Endometrium (tissue), 2 donors: ENCODE measurements around the gene ADGRA3.
A peak's percentile ranks its signal among the peaks of the same experiment; 100 is the strongest.

Experiments used
- FAIRE-seq: peaks from 2 replicates; lab custom pipeline; 2012; peaks lifted over from hg19 to GRCh38; lab: Jason Lieb, UNC
- donor health status: control.
- donor health status: control.

Gene ADGRA3, protein sequence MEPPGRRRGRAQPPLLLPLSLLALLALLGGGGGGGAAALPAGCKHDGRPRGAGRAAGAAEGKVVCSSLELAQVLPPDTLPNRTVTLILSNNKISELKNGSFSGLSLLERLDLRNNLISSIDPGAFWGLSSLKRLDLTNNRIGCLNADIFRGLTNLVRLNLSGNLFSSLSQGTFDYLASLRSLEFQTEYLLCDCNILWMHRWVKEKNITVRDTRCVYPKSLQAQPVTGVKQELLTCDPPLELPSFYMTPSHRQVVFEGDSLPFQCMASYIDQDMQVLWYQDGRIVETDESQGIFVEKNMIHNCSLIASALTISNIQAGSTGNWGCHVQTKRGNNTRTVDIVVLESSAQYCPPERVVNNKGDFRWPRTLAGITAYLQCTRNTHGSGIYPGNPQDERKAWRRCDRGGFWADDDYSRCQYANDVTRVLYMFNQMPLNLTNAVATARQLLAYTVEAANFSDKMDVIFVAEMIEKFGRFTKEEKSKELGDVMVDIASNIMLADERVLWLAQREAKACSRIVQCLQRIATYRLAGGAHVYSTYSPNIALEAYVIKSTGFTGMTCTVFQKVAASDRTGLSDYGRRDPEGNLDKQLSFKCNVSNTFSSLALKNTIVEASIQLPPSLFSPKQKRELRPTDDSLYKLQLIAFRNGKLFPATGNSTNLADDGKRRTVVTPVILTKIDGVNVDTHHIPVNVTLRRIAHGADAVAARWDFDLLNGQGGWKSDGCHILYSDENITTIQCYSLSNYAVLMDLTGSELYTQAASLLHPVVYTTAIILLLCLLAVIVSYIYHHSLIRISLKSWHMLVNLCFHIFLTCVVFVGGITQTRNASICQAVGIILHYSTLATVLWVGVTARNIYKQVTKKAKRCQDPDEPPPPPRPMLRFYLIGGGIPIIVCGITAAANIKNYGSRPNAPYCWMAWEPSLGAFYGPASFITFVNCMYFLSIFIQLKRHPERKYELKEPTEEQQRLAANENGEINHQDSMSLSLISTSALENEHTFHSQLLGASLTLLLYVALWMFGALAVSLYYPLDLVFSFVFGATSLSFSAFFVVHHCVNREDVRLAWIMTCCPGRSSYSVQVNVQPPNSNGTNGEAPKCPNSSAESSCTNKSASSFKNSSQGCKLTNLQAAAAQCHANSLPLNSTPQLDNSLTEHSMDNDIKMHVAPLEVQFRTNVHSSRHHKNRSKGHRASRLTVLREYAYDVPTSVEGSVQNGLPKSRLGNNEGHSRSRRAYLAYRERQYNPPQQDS (N-terminal part only)

DNA sequence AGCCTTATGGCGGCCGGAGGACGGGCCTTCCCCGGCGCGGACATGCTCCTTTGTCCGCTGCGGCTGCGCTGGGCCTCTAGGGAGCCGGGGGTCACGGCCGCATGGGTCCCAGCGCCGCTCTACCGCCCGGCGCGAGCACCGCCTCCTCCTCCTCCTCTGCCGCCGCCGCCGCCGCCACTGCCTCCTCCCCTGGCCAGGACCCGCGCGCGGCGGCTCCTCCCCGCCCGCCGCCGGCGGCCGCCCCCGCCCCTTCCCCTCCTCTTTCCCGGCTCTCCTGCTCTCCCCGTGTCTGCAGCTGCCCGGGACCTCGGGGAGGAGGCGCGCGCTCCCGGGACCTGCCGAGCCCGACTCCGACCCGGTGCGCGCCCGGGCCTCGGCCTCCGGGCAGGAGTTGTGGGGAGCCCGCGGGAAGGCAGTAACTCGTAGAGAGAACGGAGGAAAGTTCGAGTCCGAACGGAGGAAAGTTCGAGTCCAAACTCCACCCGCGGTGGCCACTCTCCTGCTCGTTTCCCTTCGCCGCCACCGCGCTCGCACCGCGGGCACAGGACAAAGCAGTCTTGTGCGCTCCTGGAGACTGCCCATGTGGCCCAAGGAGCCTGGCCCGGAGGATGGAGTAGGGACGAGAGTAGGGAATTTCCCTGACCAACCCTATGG lies at the start of gene ADGRA3:
Gene ADGRA3, minus strand, starts transcription at position 179 of the 654 bp plus-strand sequence. CDS start 282 bp downstream, outside the sequence.
- no peak for FAIRE-seq

DNA sequence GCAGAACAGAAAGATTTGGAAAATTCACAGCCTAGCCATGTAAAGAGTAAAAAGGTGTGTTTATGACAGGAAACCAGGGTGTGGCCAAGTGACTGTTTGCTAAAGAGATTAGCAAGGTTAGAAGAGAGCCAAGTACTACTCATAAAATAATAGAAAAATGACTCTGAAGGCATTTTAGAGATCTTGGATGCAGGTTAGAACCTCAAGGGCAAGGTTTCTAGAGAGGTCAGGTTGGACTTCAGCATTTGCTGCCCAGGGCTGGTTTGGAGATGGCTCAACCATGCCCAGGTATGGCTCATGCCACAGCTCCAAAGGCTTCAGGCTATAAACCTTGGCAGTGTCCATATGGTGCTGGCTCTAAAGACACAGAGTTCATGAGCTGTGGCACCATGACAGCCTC lies 40.6 kb upstream of the ADGRA3 start:
- FAIRE-seq, result no peak

DNA sequence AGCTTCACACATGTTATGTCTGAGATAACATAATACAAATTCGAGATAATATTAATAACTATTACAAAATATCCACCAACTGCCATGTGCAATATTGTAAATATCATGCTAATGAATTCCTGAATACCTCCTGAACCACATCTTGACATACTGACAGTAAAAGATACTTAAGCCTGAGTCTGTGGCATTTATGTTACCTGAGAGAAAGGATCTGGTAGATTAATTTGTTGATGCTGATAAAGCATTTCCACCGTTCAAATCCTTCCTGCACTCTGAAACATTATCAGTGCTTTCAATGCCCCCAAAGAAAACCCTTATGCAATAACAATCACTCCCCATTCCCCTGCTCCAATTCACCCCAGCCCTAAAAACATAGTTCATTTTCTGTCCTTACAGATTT lies 38.8 kb upstream of the ADGRA3 start:
- FAIRE-seq, result no peak

GRCh38 chr4:22553560-22553959 lies 37.7 kb upstream of the ADGRA3 start:
- no peak for FAIRE-seq

DNA sequence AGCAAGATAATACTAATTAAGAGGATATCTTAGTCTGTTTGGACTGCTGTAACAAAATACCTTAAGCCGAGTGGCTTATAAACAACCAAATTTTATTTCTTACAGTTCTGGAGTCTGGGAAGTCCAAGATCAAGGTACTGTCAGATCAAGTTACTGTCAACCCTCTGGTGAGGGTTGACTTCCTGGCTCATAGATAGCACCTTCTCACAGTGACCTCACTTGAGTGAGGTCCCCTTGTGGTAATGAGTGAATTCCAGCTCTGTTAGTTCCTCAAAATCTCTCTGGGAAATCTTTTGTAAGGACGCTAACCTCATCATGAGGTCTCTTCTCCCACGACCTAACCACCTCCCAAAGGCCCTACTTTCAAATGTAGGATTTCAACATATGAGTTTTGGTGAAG lies 36.9 kb upstream of the ADGRA3 start:
- no peak for FAIRE-seq

GRCh38 chr4:22551550-22551949 lies 35.7 kb upstream of the ADGRA3 start:
- FAIRE-seq, result no peak

DNA sequence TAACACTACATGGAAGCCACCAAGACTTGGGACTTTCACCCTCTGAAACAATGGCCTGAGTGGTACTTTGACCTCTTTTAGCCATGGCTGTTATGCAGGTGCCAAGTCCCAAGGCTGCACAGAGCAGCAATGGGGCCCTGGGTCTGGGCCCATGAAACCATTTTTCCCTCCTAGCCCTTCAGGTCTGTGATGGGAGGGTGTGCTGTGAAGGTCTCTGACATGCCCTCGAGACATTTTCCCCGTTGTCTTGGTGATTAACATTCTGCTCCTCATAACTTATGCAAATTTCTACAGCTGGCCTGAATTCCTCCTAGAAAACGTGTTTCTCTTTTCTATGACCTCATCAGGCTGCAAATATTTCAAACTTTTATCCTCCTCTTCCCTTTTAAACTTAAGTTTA lies 30.4 kb upstream of the ADGRA3 start:
- no peak for FAIRE-seq

GRCh38 chr4:22539251-22539650 lies 23.4 kb upstream of the ADGRA3 start:
- FAIRE-seq, result no peak

GRCh38 chr4:22537864-22538263 lies 22.0 kb upstream of the ADGRA3 start:
- FAIRE-seq, result no peak

GRCh38 chr4:22534374-22534773 lies 18.5 kb upstream of the ADGRA3 start:
- no peak for FAIRE-seq

GRCh38 chr4:22532896-22533295 lies 17.0 kb upstream of the ADGRA3 start:
- no peak for FAIRE-seq

DNA sequence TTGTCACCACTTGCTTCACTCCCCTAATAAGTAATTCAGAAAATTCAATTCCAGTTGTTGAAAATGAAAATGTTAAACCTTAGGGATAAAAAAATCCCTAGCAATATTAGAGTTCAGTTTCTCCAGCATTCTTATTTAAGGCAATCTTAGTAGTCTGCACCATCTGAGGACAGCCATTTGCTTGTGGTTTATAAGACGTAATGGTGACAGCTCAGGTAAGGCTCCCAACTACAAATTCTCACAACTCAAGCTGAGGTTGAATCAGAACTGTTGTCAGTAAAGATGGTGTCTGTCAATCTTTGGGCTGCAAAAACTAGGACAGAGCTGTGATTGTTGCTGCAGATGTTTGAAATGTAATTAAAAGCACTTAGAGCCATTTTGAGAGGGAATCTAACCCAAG lies 16.3 kb upstream of the ADGRA3 start:
- FAIRE-seq, result no peak

DNA sequence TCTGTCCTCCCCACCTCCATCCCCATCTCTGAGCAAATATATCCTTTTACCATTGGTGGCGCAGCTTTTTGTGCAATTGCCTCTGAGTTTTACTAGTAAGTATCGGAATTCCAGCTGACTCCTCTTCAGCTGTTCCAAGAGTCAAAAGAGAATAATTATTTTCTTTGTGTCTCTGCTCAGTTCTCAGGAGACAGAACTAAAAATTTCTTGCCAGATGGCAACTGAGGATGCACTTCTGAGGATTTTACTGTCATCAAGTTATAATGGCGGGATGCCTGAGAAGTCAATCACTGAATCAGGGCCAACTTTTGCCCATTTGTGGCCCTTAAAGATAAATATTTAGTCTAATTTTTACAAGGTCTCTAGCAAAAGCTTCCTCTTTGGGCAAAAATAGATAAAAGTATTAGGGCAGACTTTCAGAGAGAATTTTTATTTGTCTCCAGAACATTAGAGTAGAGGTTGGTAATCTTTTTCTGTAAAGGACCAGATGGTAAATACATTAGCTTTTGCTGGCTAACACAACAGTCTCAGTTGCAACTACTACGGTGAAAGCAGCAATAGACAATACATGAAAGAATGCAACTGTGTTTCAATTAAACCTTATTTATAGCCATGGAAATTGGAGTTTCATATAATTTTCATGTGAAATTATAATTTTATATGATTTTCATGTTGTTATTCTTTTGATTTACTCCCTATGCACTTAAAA lies 15.6 kb upstream of the ADGRA3 start:
- no peak for FAIRE-seq

- no peak for FAIRE-seq
Observed at GRCh38 chr4:22524895-22525294, 9.0 kb upstream of the ADGRA3 start.

GRCh38 chr4:22522706-22523501 lies 7.0 kb upstream of the ADGRA3 start:
- no peak for FAIRE-seq

DNA sequence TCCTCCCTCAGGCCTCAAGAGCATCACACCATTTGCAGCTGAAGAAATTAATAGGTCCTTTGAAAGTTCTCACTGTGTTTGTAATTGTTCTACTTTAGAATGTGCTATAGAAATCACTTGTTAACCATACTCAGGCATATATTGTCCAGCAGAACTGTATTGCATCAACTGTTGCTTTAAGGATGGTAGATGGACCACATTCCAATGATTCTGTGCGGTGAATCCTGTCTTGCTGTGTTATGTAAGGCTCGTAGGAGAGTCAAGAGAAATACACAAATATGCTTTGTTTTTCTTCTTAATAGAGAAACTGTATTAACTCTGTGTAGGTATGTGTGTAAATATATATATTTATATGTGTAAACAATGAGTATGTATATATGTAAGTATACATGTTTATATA lies 6.3 kb upstream of the ADGRA3 start:
- FAIRE-seq, result no peak

DNA sequence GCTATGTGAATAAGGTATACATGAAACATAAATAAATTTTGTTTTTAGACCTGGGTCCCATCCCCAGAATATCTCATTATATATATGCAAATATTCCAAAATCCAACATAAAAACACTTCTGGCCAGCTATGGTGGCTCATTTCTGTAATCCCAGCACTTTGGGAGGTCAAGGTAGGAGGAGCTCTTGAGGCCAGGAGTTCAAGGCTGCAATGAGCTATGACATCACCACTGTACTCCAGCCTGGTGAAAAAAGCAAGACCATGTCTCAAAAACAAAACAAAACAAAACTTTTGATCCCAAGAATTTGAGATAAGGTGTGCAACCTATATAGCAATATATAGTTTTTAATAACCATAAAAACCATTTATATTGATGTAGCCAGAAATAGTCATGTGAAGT lies 5.4 kb upstream of the ADGRA3 start:
- no peak for FAIRE-seq

- FAIRE-seq, result no peak
Observed at GRCh38 chr4:22515145-22515887, 550 bp downstream of the ADGRA3 start.

DNA sequence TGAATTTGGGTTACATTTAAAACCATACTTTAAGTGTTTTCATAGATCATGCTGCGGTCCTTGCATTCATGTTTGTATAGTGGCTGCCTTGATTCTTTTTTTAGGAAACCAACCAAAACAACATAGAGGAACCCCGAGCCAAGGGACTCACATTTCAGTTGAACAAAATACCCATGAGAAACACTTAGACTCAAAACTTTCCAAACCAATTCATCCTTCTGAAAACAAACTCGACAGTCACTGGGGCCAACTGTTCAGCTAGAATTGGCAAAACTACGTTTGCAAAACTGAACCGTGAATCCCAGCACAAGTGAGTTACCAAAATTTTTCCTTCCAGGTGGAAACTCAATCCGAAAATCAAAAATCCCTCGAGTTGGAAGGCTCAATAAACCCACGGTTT lies 1.4 kb downstream of the ADGRA3 start:
- no peak for FAIRE-seq

- FAIRE-seq, result peak; percentile 54
Observed at GRCh38 chr4:22514001-22514400, 1.9 kb downstream of the ADGRA3 start.
